Neural progenitor cell (in vitro differentiated cells): ENCODE results near the gene WDR41.

Experiments used
- CTCF ChIP-seq: fragments of 200-600 bp; sonication (generic); IDR thresholded peaks from 2 replicates; pipeline ENCODE4 v1.5.1; 2017; ENCODE audit warnings: antibody characterized with exemption, mild to moderate bottlenecking
- EZH2 ChIP-seq: fragments of 200-600 bp; sonication (generic); IDR thresholded peaks from 2 replicates; pipeline ENCODE4 v1.6.1; 2017; ENCODE audit warnings: antibody characterized with exemption, mild to moderate bottlenecking, moderate library complexity

- TF ChIP-seq EZH2 (no peak), CTCF (no peak)
Measured at GRCh38 chr5:77499441-77499840, 7.3 kb upstream of the WDR41 start.
